LNCaP clone FGC (cell line): ENCODE results near the gene TRAF3IP3.
"Not testable (repeated sequence)": the region's sequence is repeated elsewhere in the genome, so short reads cannot be mapped to it uniquely, and the experiment has no call there.

ENCODE experiments used
- DNase-seq: peaks from one replicate; pipeline ENCODE4 v3.0.0-alpha.2; 2011; ENCODE audit warnings: low read depth
- H3K4me3 ChIP-seq: 2 replicates; pipeline ENCODE4 v1.5.1; 2011; ENCODE audit warnings: mild to moderate bottlenecking, low read depth, low read length, control low read depth
- TF ChIP-seq, protein P1 (sequence below): IDR thresholded peaks from 2 replicates; pipeline ENCODE4 v1.5.1; 2012; ENCODE audit warnings: mild to moderate bottlenecking; ENCODE audit not compliant: control insufficient read depth, insufficient read depth; ENCODE audit errors: extremely low read depth

TRAF3IP3 gene

DNA sequence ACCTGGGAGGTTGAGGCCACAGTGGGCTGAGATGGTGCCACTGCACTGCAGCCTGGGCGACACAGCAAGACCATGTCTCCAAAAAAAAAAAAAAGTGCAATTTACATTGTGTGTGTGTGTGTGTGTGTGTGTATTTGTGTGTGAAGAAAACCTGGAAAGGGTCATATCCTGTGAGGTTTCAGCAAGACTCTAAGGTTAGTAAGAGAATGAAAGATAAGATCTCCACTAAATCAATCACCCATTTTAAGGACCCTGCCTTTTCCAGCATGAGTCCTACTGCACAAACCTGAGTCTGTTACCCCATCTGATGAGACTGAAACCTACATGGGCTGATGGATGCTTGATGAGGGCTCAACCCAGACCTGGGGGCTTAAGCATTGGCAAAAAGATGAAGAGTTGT, 33.4 kb downstream of the TRAF3IP3 start:
- H3K4me3 ChIP-seq: no peak overlapping the region
- TF ChIP-seq, protein P1, sequence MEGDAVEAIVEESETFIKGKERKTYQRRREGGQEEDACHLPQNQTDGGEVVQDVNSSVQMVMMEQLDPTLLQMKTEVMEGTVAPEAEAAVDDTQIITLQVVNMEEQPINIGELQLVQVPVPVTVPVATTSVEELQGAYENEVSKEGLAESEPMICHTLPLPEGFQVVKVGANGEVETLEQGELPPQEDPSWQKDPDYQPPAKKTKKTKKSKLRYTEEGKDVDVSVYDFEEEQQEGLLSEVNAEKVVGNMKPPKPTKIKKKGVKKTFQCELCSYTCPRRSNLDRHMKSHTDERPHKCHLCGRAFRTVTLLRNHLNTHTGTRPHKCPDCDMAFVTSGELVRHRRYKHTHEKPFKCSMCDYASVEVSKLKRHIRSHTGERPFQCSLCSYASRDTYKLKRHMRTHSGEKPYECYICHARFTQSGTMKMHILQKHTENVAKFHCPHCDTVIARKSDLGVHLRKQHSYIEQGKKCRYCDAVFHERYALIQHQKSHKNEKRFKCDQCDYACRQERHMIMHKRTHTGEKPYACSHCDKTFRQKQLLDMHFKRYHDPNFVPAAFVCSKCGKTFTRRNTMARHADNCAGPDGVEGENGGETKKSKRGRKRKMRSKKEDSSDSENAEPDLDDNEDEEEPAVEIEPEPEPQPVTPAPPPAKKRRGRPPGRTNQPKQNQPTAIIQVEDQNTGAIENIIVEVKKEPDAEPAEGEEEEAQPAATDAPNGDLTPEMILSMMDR: no peak
- DNase-seq: no peak

- no peak for DNase-seq
- H3K4me3 ChIP-seq: no peak overlapping the region
- TF ChIP-seq, protein P1: no peak
Measured at GRCh38 chr1:209790286-209791193, 34.7 kb downstream of the TRAF3IP3 start.

DNA sequence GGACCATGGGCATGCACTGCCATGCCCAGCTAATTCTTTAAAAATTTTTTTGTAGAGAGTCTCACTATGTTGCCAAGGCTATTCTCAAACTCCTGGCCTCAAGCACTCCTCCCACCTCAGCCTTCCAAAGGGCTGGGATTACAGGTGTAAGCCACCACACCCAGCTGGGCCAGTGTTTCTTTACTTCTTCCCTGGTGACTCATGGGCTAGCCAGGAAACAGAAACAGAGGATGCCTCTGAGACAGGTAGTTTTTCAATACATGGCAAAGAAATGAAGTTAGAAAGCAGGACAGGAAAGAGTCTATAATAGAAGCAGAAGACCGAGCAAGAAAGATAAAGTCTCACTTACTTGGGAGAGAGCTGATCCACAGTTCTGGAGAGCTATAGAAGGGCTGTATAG, 36.1 kb downstream of the TRAF3IP3 start:
- TF ChIP-seq, protein P1: no peak
- no peak for DNase-seq
- no peak overlapping the region for H3K4me3 ChIP-seq

DNA sequence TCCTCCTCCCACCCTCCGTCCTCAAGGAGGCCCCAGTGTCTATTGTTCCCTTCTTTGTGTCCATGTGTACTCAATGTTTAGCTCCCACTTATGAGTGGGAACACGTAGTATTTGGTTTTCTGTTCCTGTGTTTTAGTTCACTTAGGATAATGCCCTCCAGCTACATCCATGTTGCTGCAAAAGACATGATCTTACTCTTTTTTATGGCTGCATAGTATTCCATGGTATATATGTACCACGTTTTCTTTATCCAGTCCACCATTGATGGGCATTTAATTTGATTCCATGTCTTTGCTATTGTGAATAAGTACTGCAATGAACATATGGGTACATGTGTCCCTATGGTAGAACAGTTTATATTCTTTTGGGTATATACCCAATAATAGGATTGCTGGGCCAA, 37.9 kb downstream of the TRAF3IP3 start:
- not testable (repeated sequence) for H3K4me3 ChIP-seq, DNase-seq

- H3K4me3 ChIP-seq: no peak overlapping the region
- no peak for DNase-seq
- TF ChIP-seq, protein P1: no peak
Measured at GRCh38 chr1:209797978-209798639, 42.3 kb downstream of the TRAF3IP3 start.

- peak overlapping the region; percentile 26 for H3K4me3 ChIP-seq
- peak; percentile 70 for DNase-seq
- TF ChIP-seq, protein P1: no peak
Measured at GRCh38 chr1:209800984-209801834, 45.4 kb downstream of the TRAF3IP3 start.
